Left cardiac atrium (tissue), 4 donors: ENCODE results near the gene PBRM1. TPM values are rescaled to one million over a fixed set of nuclear protein-coding genes. Genes with fewer than 3 reads are reported as not detected.
A peak's percentile ranks its signal among the peaks of the same experiment; 100 is the strongest.
"Not testable (repeated sequence)": the region's sequence is repeated elsewhere in the genome, so short reads cannot be mapped to it uniquely, and the experiment has no call there.

Source experiments
- ATAC-seq, 2 donors: fragments of 200-7000 bp; cut with Tn5 transposase; one replicate each; pipeline ENCODE4 v1.9.1; 2020; ENCODE audit warnings: mild to moderate bottlenecking in 2 of 2, moderate library complexity in 2 of 2
- DNase-seq: peaks from one replicate; pipeline ENCODE4 v3.0.0-alpha.2; 2020
- intact Hi-C, 2 donors: fragments of 100-400 bp; cut with DNase I; formaldehyde crosslinking; loops; one replicate each; pipeline versions ENCODE4 v1.14.1 to v1.15.1; 2022 to 2023
- total RNA-seq, 2 donors: library from RNA; stranded (reverse); fragmentation: NEBNext Ultra II Directional; extraction: Animal tissue kit (Norgen Biotek cat#: 25700); gene quantifications; one replicate each; pipeline ENCODE4 v1.2.1, GENCODE V29; 2021
- donor health status: DM: no; HTN: yes; CAD: no.
- donor health status: DM: no; HTN: yes; CAD: no; lungs with severe emphysema.
- donor health status: DM: yes; HTN: yes; CAD: no.
- donor health status: Dilated cardiomyopathy.

Gene PBRM1
- total RNA-seq, 2 donors from 2014 or later = 50.7 to 54.4 TPM

DNA sequence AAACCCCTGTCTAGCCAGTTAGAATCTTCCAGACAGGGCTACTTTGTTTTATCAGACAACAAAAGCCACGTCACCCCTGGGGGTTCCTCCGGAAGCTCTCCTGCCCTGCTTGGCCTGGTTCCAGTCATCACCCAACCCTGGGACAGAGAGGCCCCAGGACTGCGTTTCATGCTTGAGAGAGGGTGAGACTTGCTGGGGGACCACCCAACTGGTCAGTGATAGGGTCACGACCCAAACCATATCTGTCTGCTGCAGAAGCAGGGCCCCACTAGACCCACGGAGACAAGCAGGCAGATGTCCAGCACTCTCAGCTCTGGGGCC, 153.2 kb downstream of the PBRM1 start:
- intact Hi-C loops = loop anchor here in 1 of 2 donors (5.0 kb wide), 1 partner anchor 60 kb away; no protein-coding TSS in a partner anchor
- ATAC-seq = no peak
- peak; percentile 70 for DNase-seq

DNA sequence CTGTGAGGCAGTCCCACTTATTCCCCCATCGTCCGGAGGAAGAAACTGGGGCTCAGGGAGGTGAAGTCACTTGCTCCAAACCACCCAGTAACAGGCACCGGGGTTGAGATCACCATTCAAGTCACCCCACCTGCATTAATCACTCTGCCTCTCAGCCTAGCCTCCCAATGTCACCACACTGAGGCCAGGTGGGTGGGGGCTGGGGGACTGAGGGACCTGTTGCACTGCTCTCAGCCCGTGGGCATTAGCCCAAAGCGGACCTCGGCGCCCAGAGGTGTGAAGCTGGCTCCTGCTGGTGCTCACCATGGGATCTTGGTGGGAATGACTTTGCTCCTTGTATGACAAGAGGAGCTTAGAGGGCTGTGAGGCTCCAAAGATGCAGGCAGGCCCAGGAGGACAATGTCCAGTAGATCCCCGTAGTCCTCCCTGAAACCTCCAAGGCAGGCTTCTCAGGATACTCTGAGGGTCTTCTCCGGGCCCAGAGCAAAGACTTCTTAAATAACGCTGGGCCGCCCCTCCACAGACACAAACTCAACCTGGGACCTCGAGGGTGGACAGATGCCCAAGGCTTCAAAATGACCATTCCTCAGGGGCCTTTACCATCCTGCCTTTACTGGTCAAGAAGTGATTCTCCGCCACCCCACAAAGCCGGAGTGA, 153.7 kb downstream of the PBRM1 start:
- DNase-seq = no peak
- intact Hi-C loops = loop anchor here in 1 of 2 donors (5.0 kb wide), 1 partner anchor 60 kb away; no protein-coding TSS in a partner anchor
- ATAC-seq = no peak

DNA sequence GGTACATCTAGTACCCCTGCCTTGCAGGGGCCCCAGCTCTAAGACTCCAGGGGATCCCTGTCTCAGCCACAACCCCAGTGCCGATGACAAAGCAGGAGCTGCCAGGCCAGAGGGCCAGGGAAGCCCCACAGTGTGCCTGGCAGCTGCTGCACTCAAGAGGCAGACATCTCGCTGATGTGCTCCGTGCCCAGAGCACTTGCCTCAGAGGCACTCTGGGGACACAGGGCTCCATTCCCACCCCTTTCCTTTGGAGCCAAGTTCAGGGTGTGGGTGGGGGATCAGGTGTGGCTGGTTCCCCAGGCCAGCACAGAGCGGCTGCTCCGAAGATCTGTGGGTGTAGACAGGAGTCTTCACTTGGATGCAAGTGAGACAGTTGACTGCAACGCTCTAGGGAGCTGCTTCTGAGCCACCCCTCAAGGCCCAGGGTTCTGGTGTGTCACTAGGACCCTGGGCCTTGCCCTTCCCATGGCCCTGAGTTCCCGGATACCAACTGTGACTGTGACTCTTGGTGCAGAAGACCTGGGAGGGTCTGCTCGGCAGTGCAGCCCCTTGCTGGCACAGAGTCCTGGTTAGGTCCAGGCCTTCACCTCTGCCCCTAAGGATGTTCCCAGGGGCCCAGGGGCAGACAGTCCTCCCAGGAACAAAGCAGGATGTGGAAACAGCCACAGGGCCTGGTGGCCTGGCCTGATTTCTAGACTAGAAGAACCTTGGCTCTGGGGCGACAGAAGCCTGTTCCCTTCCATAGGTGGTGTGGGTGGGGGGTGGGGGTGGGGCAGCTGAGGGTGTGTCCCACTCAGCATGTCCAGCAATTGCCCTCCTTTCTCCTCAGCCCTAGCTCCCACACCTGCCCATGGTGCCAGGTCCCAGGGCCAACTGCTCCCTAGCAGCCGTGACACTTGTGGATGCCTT, 154.5 kb downstream of the PBRM1 start:
- ATAC-seq (peak; percentile 22 to 29), DNase-seq (peak; percentile 65)
- intact Hi-C loops = loop anchor here in 1 of 2 donors (5.0 kb wide), 1 partner anchor 59 kb away; no protein-coding TSS in a partner anchor

DNA sequence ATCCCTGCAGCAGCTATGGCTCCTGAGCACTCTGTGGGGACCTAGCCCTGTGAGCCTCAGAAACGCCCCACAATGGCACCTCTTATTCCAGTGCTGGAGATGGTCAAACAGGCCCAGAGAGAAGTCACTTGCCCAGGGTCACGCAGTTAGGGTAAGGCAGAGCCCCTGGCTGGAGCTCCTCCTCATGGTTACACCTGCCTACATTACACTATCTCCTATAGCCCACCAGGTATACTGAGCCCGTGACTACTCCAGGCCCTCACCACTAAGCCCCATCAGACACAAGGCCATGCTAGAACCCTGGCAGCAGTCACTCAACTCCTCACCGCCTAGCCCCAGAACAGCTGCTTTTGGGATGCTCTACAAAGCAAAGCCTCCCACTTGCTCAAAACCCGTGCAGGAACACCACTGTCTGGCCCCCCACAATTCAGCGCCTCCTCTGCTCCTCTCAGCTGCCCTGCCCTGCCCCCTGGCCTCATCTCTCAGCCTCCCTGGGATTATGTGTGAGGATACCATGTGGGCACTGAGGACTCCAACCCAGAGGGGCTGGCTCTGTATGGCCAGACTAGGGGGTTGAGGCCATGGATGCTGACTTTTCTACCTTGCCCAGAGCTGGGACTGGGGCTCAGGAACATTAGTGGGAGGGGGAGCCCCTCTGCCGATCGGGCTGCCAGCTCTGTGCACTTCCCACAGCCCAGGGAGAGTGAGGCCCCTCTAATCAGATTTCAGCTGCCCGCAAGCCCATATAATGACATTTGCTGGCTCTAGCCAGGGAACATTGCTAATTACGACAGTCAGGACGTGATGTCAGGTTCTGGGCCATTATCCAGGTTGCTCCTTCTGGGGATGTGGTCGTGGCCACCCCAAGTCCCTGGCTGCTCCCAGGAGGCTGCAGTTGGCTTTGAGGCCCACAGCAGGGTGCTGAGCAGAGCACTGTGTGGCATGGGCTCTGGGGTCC, 156.1 kb downstream of the PBRM1 start:
- ATAC-seq (peak; percentile 14 to 35), DNase-seq (peak; percentile 70)
- intact Hi-C loops = loop anchor here in 1 of 2 donors (5.0 kb wide), 1 partner anchor 57 kb away; no protein-coding TSS in a partner anchor

DNA sequence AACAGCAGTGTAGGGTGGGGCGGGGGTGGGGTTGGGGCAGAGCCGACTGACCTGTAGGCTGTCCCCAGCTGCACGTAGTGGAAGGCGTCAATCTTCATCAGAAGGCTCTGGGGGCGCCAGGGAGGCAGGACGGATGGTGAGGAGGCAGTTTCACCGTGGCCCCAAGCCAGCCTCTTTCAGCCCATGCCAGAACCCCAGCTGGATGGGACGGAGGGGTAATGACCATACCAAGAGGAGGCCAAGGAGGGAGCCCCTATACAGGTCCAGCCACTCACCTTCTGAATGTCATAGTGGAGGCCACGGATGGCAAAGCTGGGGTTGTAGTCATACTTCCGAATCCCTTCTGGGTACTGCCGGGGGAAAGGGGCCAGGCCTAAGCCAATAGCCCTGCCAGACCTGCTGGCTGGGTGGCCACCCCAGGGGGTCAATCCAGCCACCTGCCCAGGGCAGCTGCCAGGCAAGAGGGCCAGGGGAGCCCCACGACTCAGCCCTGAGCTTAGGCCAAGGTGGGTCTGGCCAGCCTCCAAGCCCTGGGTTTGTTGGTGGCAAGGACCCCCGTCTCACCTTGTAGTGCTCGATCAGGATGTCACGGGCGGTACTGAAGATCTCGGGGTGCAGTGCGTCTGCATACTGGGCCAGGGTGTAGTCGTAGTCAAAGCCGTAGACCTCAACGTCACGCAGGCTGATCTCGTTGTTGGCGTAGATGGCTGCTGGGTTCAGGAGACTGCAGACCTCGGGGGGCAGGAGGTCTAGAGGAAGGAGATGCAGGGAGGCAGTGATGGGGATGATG, 156.9 kb downstream of the PBRM1 start:
- no peak for ATAC-seq
- DNase-seq = no peak
- intact Hi-C loops = no loop called here

DNA sequence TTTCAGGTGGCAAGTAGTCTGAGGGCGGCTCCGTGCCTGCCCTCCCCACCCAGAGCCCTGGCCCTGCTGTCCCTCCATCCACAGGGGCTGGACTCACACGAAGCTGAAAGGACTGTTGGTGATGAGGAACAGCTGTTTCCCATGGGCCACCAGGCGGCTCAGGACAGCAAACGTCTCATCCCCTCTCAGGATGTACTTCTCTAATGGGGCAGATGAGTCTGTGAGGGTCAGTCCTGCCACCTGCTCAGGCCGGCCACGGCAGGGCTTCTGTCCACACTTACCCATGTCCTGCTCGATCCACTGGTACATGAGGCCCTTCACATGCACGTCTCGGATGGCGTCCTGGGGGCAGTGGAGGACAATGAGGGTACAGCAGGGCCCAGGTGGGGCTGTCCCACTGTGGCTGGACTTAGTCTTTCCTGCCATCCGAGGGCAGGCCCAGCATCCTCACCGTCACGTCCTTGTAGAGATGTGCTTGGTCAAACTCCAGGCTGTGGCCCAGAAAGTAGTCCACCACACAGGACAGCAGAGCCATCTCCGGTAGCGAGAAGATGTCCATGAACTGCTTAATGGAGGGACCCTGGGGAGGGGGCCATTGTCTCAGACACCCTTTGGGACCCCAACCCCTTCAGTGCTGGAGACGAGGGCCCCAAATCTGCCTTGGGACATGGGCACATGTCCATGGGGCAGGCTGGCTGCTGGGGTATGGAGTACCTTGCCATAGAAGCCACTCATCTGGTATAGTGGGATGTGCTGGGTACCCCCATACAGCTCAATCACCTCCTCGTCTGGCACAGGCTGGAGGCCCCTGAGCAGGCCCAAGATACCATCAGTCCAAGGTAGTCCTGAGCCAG, 157.8 kb downstream of the PBRM1 start:
- intact Hi-C loops = no loop called here
- DNase-seq (no peak), ATAC-seq (no peak)

DNA sequence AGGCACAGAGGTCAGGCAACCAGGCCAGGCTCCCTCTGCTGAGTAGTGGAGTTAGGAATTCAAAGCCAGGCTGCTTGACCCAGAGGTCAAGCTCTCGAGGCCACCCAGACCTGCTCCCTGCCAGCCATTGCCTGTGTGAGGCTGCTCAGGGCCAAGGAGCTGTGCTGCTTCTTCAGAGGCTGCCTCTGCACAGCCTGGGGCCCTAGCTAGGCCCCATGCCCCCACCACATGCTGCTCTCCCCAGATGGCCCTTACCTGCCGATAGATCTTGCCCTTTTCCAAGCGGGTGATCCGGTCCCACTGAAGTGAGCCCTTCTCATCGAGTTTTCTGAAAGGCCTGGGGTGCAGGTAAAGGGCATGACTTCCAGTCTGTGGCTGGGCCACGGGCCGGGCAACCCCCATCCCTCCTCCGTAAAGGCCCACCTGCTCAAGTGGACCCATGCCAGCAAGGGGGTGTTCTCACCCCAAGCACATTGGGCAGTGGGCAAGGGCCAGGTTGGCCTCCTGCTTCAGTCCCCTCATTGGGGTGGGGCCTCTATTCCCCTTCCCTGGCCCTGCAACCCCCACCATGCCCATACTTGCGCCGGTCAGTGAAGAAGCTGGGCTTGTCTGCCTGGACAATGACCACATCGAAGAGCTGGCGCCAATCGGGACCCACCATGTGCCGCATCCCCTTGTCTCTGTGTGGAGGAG, 158.5 kb downstream of the PBRM1 start:
- ATAC-seq (no peak), DNase-seq (peak; percentile 18)
- intact Hi-C loops = no loop called here

DNA sequence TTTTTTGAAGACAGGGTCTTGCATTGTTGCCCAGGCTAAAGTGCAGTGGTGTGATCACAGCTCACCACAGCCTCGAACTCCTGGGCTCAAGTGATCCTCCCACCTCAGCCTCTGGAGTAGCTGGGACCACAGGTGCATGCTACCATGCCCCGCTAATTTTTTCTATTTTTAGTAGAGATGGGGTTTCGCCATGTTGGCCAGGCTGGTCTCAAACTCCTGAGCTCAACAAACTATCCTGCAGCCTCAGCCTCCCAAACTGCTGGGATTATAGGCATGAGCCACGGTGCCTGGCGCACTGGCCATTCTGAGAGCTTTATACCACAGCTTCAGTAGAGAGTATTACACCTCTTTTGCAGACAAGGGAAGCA, 159.1 kb downstream of the PBRM1 start:
- intact Hi-C loops, ATAC-seq, DNase-seq: not testable (repeated sequence)

DNA sequence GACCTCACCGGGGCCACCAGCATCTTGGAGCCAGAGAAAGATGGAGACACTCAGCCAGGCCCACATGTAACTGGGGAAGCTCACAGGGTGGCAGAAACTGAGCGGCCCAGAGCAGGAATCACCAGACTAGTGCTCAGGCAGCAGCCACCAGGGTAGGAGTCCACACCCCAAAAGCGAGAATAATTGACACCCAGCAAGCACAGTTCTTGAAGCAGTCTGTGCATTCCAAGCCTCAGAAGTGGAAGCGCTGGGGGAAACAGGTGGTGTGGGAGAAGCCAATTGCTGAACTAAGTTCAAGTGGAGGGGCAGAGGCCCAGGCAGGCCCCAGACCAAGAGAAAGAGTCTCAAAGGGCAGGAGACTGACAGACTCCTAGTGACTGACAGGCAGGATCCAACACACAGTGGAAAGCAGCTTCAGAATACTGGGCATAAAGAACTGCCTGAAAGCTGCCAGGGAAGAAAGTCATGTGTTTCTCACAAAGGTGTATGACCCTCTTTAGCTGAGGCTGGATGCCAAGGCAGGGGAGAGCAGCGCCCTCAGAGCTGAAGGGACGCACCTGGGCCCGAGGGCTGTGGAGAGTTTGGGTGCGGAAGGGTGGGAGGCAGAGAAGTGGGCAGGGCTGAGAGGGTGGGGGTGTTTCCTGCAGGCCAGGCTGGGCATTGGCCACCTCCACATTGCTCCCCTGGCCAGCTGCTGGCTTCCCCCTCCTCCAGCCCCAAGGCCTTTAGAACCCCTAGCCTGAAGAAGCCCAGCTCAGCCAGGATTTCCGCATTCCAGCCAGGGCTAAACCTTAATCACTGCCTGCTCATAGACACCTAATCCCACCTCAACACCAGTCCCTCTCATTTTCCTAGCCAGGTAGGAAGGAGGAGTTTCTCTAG, 159.8 kb downstream of the PBRM1 start:
- DNase-seq (peak; percentile 19), ATAC-seq (no peak)
- intact Hi-C loops = no loop called here

DNA sequence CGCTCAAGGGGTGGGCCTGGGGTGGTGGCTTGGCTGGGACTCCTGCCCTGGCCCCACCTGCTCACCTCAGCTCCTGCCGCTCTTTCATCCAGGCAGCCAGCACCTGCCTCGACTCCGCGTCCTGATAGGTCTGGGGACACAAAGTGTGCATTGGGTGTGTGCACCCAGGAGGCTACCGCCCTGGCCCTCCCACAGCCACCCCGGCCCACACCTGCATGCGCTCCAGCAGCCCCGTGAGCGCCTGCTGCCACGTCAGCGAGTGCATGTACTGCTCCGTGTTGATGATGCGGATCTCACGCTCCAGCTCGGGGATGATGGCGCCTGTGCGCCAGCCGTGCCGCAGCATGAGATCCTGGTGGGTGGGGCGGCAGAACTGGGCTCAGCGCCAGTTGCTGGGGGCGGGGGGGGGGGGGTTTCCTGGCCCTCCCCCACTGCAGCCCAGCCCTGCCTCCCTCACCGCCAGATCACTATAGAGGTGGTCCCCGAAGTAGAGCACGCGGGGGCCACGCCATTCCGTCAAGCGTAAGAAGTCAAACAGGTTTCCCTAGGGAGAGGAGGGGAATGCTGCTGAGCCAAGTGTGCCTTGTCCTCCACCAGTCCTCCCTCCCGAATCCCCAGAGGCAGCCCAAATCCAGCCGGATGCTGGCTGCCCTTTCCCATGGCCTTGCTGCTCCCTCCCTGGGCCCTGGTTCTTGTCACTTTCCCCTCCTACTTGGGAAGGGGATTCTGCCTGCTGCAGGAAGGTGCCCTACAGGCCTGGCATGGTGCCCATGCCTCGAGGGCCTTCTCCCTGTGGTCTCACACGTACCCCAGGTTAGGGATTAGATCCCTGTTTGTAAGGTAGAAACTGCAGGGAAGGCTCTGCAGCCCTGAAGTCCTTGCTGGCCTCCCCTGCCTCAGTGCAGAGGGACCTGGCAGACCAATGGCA, 160.7 kb downstream of the PBRM1 start:
- intact Hi-C loops = no loop called here
- DNase-seq = peak; percentile 63
- ATAC-seq = peak; percentile 6 to 51

DNA sequence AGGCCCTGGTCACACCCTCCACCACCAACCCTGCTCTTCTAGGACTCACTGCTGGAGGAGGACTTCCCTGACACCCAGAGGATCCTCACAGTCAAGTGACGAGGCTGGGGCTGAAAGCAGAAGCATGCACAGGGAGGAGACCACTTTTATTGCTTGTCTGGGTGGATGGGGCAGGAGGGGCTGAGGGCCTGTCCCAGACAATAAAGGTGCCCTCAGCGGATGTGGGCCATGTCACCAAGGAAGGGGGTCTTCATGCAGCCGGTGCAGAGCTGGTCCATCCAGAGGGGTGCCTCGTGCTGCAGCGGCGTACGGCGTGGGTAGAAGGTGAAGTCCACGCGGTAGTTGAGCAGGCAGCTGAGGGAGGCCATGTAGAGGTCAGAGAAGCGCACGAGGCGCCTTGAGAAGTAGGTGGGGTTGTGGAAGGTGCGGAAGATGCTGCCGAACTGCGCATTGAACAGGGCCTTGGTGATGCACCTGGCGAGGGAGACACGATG, 161.4 kb downstream of the PBRM1 start:
- ATAC-seq (no peak), DNase-seq (peak; percentile 22)
- intact Hi-C loops = no loop called here

DNA sequence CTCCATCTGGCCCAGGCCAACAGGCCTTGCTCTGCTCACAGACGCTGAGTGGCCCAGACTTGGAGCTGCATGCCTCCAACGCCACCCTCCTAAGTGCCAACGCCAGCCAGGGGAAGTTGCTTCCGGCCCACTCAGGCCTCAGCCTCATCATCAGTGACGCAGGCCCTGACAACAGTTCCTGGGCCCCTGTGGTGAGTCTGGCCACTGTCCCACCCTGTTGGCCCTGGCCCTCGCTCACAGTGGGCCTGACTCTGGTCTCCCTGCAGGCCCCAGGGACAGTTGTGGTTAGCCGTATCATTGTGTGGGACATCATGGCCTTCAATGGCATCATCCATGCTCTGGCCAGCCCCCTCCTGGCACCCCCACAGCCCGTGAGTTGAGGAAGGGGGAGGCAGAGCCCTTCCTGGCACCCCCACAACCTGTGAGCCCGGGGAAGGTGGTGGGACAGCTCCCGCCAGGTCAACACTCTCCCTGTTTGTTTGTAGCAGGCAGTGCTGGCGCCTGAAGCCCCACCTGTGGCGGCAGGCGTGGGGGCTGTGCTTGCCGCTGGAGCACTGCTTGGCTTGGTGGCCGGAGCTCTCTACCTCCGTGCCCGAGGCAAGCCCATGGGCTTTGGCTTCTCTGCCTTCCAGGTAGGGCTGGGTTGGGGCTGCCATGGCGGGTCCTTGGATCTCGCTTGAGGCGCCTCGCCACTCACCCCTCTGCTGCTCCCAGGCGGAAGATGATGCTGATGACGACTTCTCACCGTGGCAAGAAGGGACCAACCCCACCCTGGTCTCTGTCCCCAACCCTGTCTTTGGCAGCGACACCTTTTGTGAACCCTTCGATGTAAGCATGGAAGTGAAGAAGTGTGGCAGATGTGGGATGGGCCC, 162.1 kb downstream of the PBRM1 start:
- intact Hi-C loops = no loop called here
- ATAC-seq (no peak), DNase-seq (peak; percentile 22)

DNA sequence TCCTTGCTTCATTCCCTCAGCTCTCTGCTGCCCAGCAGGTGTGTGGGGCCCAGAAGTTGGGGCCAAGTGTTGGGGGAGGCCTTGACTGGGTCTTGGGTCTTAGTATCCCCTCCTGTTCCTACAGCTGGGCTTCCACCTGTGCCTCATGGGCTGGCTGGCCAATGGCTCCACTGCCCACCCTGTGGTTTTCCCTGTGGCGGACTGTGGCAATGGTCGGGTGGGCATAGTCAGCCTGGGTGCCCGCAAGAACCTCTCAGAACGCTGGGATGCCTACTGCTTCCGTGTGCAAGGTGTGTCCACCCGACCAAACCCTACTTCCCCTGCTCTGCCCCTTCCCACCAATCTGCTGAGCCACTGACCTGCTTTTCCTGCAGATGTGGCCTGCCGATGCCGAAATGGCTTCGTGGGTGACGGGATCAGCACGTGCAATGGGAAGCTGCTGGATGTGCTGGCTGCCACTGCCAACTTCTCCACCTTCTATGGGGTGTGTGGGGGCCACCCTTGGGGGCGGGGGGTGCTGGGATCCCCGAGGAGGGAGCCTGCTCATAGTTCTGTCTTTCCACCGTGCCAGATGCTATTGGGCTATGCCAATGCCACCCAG, 163.0 kb downstream of the PBRM1 start:
- intact Hi-C loops = no loop called here
- peak; percentile 12 for DNase-seq
- ATAC-seq = no peak
